GM12872 (cell line): ENCODE results near the gene ARNT2.

Source experiments
- TF ChIP-seq, protein P1 (sequence below): IDR thresholded peaks from 3 replicates; pipeline ENCODE4 v1.5.1; 2011; ENCODE audit warnings: low read depth, mild to moderate bottlenecking, low read length, moderate library complexity; ENCODE audit not compliant: insufficient read depth

The ARNT2 gene

DNA sequence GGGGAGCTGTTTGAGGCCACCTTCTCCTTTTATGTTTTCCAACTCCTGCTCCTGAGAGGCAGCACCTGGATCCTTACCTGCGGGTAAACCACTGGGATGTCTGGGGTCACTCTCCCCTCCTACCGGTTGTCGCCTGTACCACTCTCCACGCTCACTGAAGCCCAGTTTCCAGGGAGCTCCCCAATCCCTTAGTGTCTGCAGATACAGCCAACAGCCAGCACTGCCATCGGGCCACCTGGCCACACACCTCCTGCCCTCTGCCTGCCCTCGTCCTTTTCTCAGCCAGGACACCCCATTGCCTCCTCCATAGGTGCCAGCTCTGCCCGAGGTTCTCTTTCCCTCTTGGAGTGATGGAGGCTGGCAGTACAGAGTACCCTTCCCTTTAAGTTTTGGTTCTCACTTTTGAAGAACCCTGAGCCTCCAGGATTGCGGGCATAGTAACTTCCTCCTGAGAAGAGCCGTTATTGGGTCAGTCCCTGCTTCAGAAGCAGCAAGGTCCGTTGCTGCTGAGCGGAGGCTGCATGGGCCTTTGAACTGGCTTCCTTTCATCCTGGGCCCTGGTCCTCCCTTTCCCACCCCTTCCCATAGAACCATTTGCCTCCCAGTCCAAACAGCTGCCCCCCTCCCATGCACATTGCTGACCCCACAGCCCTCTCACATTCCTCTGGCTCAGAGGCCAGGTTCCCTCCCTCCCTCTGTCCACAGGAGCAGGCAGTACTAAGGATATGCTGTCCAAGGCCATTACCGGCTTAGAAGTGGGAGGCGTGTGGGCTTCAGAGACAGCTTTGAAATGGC lies 30.9 kb downstream of the ARNT2 start:
- TF ChIP-seq, protein P1, sequence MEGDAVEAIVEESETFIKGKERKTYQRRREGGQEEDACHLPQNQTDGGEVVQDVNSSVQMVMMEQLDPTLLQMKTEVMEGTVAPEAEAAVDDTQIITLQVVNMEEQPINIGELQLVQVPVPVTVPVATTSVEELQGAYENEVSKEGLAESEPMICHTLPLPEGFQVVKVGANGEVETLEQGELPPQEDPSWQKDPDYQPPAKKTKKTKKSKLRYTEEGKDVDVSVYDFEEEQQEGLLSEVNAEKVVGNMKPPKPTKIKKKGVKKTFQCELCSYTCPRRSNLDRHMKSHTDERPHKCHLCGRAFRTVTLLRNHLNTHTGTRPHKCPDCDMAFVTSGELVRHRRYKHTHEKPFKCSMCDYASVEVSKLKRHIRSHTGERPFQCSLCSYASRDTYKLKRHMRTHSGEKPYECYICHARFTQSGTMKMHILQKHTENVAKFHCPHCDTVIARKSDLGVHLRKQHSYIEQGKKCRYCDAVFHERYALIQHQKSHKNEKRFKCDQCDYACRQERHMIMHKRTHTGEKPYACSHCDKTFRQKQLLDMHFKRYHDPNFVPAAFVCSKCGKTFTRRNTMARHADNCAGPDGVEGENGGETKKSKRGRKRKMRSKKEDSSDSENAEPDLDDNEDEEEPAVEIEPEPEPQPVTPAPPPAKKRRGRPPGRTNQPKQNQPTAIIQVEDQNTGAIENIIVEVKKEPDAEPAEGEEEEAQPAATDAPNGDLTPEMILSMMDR: no peak

DNA sequence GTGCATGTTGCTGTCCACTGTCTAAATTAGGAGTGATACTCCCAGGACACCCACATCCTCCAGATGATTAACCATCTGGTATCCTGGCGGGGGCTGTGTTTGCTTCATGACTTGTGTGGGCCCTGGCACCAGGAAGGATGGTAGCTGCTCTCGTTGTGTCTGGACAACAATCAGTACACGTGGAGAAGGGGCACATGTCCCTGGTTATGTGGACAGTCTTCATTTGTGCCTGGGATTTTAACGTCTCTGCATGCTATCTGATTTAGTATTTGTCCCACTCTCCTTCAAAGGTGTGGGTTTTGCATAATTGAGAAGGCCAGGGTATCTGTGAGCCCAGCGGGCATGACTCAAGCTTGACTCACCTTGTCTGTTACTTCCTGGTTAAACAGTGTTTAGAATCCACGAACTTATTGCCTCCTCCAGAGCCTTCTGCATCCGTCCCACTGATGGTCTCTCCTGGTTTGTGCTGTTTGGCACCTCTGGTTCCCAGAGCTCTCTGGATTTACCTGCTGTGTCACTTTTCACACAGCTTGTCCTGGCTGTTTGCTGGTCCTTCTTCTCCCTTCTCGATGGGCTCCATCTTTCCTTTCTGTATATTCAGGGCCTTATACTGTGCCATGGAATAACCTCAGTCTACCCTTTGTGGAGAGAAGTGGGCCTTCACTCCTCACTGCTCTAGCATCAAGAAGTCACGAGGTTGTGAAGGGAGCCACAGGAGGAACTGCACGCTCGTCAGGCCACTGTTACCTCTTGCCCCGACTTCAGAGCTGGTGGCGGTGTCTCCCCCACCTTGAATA lies 32.5 kb downstream of the ARNT2 start:
- TF ChIP-seq, protein P1: no peak

DNA sequence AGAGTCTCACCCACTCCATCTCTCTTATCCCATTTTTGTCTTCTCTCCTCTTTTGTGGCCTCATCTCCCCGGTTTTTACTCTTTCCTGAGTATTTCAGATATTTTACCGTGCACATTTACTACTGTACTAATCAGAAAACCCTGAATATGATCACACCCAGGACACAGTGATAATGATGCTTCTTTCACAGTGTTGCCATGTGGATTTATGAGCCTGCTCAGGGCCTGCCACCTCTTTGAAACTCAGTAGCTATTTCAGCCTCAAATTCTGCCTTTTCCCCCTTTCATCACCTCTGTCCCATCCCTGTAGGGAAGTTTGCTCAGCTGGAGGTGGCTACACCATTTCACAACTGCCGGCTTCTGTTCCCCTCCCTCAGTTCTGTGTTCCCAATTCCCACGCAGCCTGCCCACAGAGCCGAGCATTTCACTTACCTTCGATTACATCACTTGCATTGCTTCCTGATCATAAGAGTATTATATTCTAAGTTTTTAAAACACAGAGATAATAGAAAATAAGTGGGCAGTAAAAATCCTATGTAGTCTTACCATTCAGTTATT lies 33.2 kb downstream of the ARNT2 start:
- TF ChIP-seq, protein P1: no peak

DNA sequence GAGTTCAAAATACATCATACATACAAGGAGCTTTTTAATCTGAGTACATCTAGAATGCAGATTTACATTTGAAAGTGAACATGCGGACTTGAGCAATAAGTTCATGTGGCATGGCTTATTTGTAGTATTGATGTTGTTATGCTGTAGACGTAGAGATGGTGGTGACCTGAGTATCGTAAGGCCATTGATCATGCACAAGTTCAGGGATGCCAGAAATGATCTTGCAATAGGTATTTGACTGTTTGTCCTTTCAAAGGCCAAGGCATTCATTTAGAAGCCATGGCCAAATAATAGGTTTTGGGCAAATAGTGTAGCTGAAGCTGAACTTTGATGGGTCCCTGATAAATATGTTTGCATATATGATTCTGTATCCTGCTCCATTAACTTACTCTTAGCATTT lies 35.0 kb downstream of the ARNT2 start:
- TF ChIP-seq, protein P1: no peak

DNA sequence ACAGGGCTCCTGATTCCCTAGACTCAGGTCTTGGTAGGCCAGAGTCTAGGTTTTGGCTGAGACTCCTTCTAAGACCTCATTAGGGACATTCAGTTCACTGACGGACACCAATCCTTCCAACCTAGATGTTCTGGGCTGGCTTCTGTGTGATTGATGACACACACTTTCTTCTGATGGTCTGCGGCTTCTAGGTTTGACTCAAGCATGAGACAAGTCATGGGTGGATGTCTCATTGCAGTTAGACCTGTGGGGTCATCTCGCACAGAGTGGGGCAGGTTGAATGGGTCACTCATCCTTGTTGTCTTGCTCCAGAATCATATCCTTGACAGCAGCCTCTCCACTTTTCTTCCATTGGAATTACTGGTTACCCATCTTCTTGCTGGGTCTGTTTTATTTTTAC lies 35.8 kb downstream of the ARNT2 start:
- TF ChIP-seq, protein P1: no peak

DNA sequence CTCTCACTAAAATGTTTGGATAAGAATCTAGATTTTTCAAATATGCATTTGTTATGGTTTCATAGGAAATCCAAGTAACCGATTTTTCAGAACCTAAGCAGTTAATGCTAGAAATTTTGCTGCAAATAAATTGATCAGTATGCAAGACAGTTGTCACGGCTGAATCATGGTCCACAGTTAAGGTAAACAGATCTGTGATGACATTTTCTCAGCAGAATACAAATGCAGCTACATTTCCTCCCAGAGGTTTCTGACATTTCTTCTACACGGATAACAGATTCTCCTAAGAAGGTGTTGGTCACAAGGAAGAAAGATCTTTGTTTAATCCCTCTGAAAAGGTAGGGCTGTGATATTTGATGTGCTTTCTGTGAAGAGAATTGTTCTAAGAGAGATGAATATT lies 36.9 kb downstream of the ARNT2 start:
- TF ChIP-seq, protein P1: no peak

DNA sequence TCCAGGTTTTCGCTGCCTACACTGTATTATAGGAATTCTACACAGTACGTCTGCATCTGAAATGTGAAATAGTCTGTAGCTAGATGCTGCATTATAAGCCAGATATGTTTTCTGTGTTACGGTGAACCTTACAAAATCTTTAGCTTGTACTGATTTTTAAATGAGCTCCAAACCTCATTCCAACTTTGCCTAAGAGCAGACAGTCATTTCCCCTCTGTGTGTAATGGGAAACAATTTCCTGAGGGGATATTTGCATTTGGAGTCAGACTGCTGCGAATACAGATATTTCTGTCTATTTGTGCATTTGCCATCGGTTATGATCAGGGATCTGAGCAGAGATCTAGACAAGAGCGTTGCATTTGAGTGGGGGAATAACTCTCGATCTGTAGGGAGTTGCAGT lies 37.5 kb downstream of the ARNT2 start:
- TF ChIP-seq, protein P1: no peak
